Gastrocnemius medialis (tissue), 4 donors: ENCODE data around the gene HEPN1. TPM values are rescaled to one million over a fixed set of nuclear protein-coding genes. Genes with fewer than 3 reads are reported as not detected.
"Not testable (repeated sequence)": the region's sequence is repeated elsewhere in the genome, so short reads cannot be mapped to it uniquely, and the experiment has no call there.

Source experiments
- ATAC-seq, 2 donors: fragments of 150-250 bp; one replicate each; pipeline ENCODE4 v1.9.1; 2016
- DNase-seq, 2 donors: peaks; one replicate each; pipeline ENCODE4 v3.0.0-alpha.2; 2019
- H3K27ac ChIP-seq, 4 donors: fragments of 200-600 bp; sonication (generic); 1 replicate in 1 of 4; 2 replicates in 3 of 4; pipeline ENCODE4 v1.5.1; 2016 to 2018; ENCODE audit warnings: mild to moderate bottlenecking in 2 of 4, moderate library complexity in 1 of 4
- H3K27me3 ChIP-seq, 3 donors: fragments of 200-600 bp; sonication (generic) in 2 of 3; 1 replicate in 1 of 3; 2 replicates in 2 of 3; pipeline versions ENCODE4 v1.5.1 to v1.6.0; 2016 to 2019; ENCODE audit warnings: mild to moderate bottlenecking in 1 of 3, moderate library complexity in 1 of 3
- H3K36me3 ChIP-seq, 2 donors: fragments of 200-600 bp; sonication (generic) in 1 of 2; one replicate each; pipeline ENCODE4 v1.5.1; 2017 to 2018
- H3K4me1 ChIP-seq, 2 donors: fragments of 200-600 bp; sonication (generic) in 1 of 2; one replicate each; pipeline ENCODE4 v1.5.1; 2016 to 2017; ENCODE audit warnings: mild to moderate bottlenecking in 2 of 2
- H3K4me3 ChIP-seq, 4 donors: fragments of 200-600 bp; sonication (generic) in 3 of 4; 1 replicate in 1 of 4; 2 replicates in 3 of 4; pipeline ENCODE4 v1.5.1; 2016 to 2019; ENCODE audit warnings: mild to moderate bottlenecking in 2 of 4
- H3K9me3 ChIP-seq, 3 donors: fragments of 200-600 bp; sonication (generic) in 2 of 3; 1 replicate in 1 of 3; 2 replicates in 2 of 3; pipeline ENCODE4 v1.5.1; 2016 to 2019
- CTCF ChIP-seq, 5 experiments: fragments of 450-650 bp in 3 of 5; fragments of 200-600 bp in 2 of 5; sonication (generic) in 2 of 5; IDR thresholded peaks in 4 of 5; conservative IDR thresholded peaks in 1 of 5; 1 replicate in 4 of 5; 2 replicates in 1 of 5; pipeline ENCODE4 v1.5.1; 2016 to 2019; ENCODE audit warnings: antibody characterized with exemption in 5 of 5, mild to moderate bottlenecking in 3 of 5, moderate library complexity in 3 of 5
- POLR2A ChIP-seq, 2 donors: fragments of 450-650 bp; IDR thresholded peaks; one replicate each; pipeline ENCODE4 v1.6.1; 2017; ENCODE audit warnings: antibody characterized with exemption in 2 of 2, mild to moderate bottlenecking in 2 of 2, moderate library complexity in 2 of 2
- in situ Hi-C, 4 donors: fragments of 200-750 bp; cut with MboI; loops; one replicate each; pipeline versions ENCODE4 v1.15.0 to v1.8.0; 2017; ENCODE audit warnings: low sequenced_read_pairs in 4 of 4
- intact Hi-C: fragments of 100-400 bp; cut with DNase I; formaldehyde crosslinking; loops from one replicate; pipeline ENCODE4 v1.15.1; 2023; ENCODE audit warnings: low total_unique reads
- total RNA-seq, 4 donors: library from RNA; depleted of rRNA; stranded (reverse); fragments of >200 nt; gene quantifications; one replicate each; pipeline versions ENCODE4 v1.1.0 to v1.2.3, GENCODE V29; 2016

Gene HEPN1
- total RNA-seq, 4 donors from 2014 or later = not detected

- ATAC-seq = peak; percentile 99 to 100
- Histone ChIP-seq H3K27ac (peak within 1 kb of the TSS; percentile 77 to 81 (median 78)), H3K27me3 (no peaks in the 10 kb centered on the region), H3K9me3 (no peaks in the 10 kb centered on the region), H3K4me3 (peak within 1 kb of the TSS; percentile 53 to 89 (median 79)), H3K36me3 (no peaks in the 10 kb centered on the region), H3K4me1 (peaks cover 6 to 8% of the 10 kb centered on the region in 2 donors)
- peak; percentile 94 to 95 for DNase-seq
- intact Hi-C loops = loop anchor here (5.0 kb wide), 5 partner anchors 77 to 332 kb away; partner anchors contain the start of genes MSANTD2, SIAE, SPA17 and TBRG1
- TF ChIP-seq POLR2A (IDR thresholded peaks at IDR 0.05) = peak; percentile 48 to 58
- TF ChIP-seq CTCF (IDR thresholded peaks at IDR 0.05 in 4 of 5, conservative IDR thresholded peaks at IDR 0.05 in 1 of 5) = no peak
- in situ Hi-C loops = loop anchor here in 3 of 4 donors (10.0 to 25.0 kb wide), 4 partner anchors 161 to 933 kb away; partner anchors contain the start of genes TMEM218 (in 2 of the 3) and HYLS1 (in 1 of the 3)
Observed at GRCh38 chr11:124953753-124954589, 34.9 kb downstream of the HEPN1 start, which contains the start of gene CCDC15. Gene CCDC15 (plus strand): TSS chr11:124954202. CDS start chr11:124954733, 531 bp downstream.

GRCh38 chr11:124954590-124954955 lies 35.5 kb downstream of the HEPN1 start:
- no peak for TF ChIP-seq CTCF (IDR thresholded peaks at IDR 0.05 in 4 of 5, conservative IDR thresholded peaks at IDR 0.05 in 1 of 5)
- TF ChIP-seq POLR2A (IDR thresholded peaks at IDR 0.05) = no peak
- intact Hi-C loops = loop anchor here (5.0 kb wide), 5 partner anchors 77 to 332 kb away; partner anchors contain the start of genes MSANTD2, SIAE, SPA17 and TBRG1
- Histone ChIP-seq H3K4me1 (peaks cover 6 to 8% of the 10 kb centered on the region in 2 donors), H3K4me3 (peak overlapping the region; percentile 53 to 89 (median 79)), H3K27me3 (no peaks in the 10 kb centered on the region), H3K27ac (peak overlapping the region in 3 of 4 donors; percentile 77 to 81 (median 79)), H3K36me3 (no peaks in the 10 kb centered on the region), H3K9me3 (no peaks in the 10 kb centered on the region)
- no peak for ATAC-seq
- in situ Hi-C loops = loop anchor here in 3 of 4 donors (10.0 to 25.0 kb wide), 4 partner anchors 160 to 933 kb away; partner anchors contain the start of genes TMEM218 (in 2 of the 3) and HYLS1 (in 1 of the 3)
- DNase-seq = no peak

- Histone ChIP-seq H3K27ac (no peak overlapping the region), H3K4me1 (peaks cover 6 to 8% of the 10 kb centered on the region in 2 donors), H3K36me3 (no peaks in the 10 kb centered on the region), H3K9me3 (no peaks in the 10 kb centered on the region), H3K4me3 (no peak overlapping the region), H3K27me3 (no peaks in the 10 kb centered on the region)
- no peak for DNase-seq
- no peak for TF ChIP-seq CTCF (IDR thresholded peaks at IDR 0.05 in 4 of 5, conservative IDR thresholded peaks at IDR 0.05 in 1 of 5)
- no peak for TF ChIP-seq POLR2A (IDR thresholded peaks at IDR 0.05)
- intact Hi-C loops = no loop called here
- no peak for ATAC-seq
- in situ Hi-C loops = loop anchor here in 3 of 4 donors (10.0 to 25.0 kb wide), 4 partner anchors 160 to 932 kb away; partner anchors contain the start of genes TMEM218 (in 2 of the 3) and HYLS1 (in 1 of the 3)
Observed at GRCh38 chr11:124955035-124955434, 36.0 kb downstream of the HEPN1 start.

- intact Hi-C loops = loop anchor here (2.0 to 5.0 kb wide), 4 partner anchors 179 to 490 kb away; no protein-coding TSS in a partner anchor
- Histone ChIP-seq H3K27ac (no peak overlapping the region), H3K4me3 (no peak overlapping the region), H3K4me1 (no peaks in the 10 kb centered on the region), H3K9me3 (no peaks in the 10 kb centered on the region), H3K27me3 (no peaks in the 10 kb centered on the region), H3K36me3 (no peaks in the 10 kb centered on the region)
- in situ Hi-C loops = loop anchor here (10.0 to 25.0 kb wide), 4 partner anchors 175 to 925 kb away; partner anchors contain the start of gene HYLS1 (in 1 of the 4)
- no peak for TF ChIP-seq POLR2A (IDR thresholded peaks at IDR 0.05)
- TF ChIP-seq CTCF (IDR thresholded peaks at IDR 0.05 in 4 of 5, conservative IDR thresholded peaks at IDR 0.05 in 1 of 5) = peak in 4 of 5 experiments; percentile 58 to 71 (median 60)
- ATAC-seq (peak; percentile 75 to 90), DNase-seq (no peak)
Observed at GRCh38 chr11:124961972-124962609, 43.0 kb downstream of the HEPN1 start.

- H3K27ac ChIP-seq, H3K9me3 ChIP-seq, H3K36me3 ChIP-seq, intact Hi-C loops, H3K27me3 ChIP-seq, H3K4me1 ChIP-seq, DNase-seq, ATAC-seq, H3K4me3 ChIP-seq: not testable (repeated sequence)
- in situ Hi-C loops = loop anchor here (10.0 to 25.0 kb wide), 4 partner anchors 169 to 919 kb away; partner anchors contain the start of gene HYLS1 (in 1 of the 4)
Observed at GRCh38 chr11:124968197-124968596, 49.1 kb downstream of the HEPN1 start.
